GM11168 (cell line): ENCODE data around the gene SLC35B1.
"Not testable (repeated sequence)": the region's sequence is repeated elsewhere in the genome, so short reads cannot be mapped to it uniquely, and the experiment has no call there.

Experiments used
- in situ Hi-C: fragments of 300-500 bp; cut with MboI; formaldehyde crosslinking; loops from one replicate; pipeline ENCODE4 v1.12.0; 2022; ENCODE audit warnings: low sequenced_read_pairs; ENCODE audit not compliant: unreplicated experiment

The SLC35B1 gene

DNA sequence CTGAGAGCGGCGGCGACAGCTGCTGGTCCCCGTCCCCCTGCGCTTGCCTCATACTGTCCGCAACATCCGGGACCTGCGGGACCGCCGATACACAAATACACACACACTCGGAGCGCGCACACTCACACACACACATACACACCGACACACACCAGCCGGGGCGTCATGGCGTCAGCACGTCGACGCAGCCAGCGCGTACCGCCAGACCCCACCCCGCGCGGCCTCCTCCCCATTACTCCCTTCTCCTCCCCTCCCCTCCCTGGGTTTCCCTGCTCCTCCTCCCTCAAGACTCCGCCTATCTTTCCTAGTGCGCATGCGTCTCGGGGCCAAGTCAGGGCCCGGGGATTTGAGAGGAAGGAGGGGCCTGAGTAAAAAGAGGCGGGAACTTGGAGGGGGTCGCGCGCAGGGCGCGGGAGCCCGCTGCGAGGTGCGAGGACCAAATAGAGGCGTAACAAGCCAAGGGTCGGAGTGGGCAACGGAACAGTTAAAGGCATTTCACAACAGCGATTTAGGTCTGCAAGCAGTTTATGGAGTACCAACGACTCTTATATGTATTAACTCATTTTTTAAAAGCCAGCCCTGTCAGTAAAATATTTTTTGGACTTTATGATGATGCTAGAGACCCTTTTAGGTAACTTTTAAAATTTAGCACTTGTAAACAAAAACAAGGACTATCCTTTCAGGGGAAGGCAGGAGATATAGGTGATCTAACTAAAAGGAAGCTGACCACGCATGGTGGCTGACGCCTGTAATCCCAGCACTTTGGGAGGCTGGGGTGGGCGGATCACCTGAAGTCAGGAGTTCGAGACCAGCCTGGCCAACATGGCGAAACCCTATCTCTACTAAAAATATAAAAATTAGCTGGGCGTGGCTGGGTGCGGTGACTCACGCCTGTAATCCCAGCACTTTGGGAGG is 29.6 kb downstream of the SLC35B1 start, which contains the start of gene SPOP:
Gene SPOP, minus strand, starts transcription at position 165 of the 915 bp plus-strand sequence. CDS start 55,287 bp downstream, outside the sequence.
- in situ Hi-C loops: loop anchor here (25.0 kb wide), 1 partner anchor 266 kb away; the partner anchor contains the start of gene PHB1

GRCh38 chr17:49677134-49677932 is 30.4 kb downstream of the SLC35B1 start:
- in situ Hi-C loops: loop anchor here (25.0 kb wide), 1 partner anchor 265 kb away; the partner anchor contains the start of gene PHB1

DNA sequence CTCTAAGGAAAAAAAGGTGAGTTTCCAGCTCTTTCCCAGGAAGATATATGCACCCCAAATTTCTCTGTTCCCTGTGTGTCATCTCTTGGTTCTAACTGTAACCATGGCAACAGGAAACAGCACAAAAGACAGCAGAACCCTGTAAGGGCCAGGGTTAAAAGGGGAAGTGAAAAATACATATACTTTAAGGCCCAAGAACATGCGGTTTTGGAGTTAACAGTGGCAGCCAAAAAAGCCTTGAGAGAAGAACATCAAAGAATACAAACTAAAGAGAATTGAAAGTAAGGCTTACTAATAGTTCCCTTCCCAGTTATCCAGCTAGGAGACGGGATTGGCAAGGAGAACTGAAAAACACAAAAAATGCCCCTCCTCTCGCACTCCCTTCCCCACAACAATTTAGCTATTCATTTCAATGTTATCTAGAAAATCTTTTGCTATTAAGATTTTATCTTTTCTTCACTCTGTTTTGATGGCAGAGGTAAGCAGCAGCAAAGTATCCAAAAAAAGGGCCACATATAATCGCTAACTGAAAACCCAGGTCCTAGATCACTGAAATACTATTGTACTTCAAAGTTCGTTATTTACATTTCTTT is 31.4 kb downstream of the SLC35B1 start:
- in situ Hi-C loops: loop anchor here (25.0 kb wide), 1 partner anchor 264 kb away; the partner anchor contains the start of gene PHB1

DNA sequence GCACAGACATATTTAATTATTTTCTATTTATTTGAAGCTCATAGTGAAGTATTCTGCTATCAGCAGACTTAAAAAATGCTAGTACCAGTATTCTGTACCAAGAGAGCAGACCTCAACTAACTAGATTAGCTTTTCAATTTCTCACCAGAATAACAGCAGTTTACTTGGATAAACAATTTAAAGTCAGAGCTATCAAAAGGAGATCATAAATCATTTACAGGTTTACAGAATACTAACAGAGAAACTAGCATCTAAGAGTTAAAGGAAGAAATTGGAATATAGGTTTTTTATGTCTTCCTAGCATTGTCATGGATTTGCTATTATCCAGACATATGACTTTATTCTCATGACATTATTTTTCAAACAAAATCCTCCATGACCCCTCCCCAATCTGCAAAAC is 33.3 kb downstream of the SLC35B1 start:
- in situ Hi-C loops: no loop called here

- in situ Hi-C loops: not testable (repeated sequence)
Measured at GRCh38 chr17:49673679-49674078, 34.1 kb downstream of the SLC35B1 start.

DNA sequence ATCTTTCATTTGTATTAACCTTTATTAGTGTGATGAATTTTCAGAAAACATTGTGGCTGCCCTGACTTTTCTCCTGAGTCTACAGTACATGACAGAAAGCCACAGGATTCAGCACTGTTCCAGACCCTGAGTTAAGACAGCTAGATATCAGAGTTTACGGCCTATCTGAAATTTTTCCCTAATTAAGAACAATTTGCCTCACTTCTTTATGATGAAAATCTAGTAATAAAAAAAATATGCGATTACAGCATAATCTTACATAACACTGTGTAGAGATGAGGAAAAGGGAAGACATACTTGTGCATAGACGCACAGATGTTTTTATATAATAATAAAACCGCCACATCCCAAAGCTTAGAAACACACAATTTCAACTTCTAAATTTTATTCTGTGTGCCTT is 37.1 kb downstream of the SLC35B1 start:
- in situ Hi-C loops: no loop called here

DNA sequence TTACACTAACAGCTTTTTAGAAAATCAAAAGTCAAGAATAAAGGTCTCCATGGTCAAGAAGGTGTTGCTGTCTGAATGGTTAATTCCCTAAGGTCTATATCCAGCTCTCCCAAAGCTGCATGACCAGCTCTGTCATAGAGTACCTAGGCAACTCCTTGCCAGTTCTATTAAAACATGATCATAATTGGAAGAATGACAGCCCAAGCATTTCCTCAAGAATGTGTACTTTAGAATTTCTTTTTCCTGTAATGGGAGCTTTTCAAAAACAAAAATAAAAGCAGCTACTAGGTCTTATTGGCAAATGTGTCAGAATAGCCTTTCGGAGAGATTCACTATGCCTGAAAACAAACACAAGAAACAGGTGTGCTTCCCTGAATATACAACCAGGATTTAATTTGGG is 37.8 kb downstream of the SLC35B1 start:
- in situ Hi-C loops: no loop called here

DNA sequence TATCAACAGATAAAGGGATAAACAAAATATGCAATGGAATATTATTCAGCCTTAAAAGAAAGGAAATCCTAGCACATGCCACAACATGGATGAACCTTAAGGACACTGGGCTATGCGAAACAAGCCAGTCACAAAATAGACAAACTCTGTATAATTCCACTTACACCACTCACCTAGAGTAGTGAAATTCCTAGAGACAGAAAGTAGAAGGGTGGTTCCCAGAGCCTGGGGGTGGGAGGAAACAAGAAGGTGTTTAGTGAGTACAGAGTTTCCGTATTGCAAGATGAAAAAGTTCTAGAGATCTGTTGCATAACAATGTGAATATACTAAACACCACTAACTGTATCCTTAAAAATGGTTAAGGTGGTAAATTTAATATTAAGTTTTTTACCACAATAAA is 39.9 kb downstream of the SLC35B1 start:
- in situ Hi-C loops: no loop called here

DNA sequence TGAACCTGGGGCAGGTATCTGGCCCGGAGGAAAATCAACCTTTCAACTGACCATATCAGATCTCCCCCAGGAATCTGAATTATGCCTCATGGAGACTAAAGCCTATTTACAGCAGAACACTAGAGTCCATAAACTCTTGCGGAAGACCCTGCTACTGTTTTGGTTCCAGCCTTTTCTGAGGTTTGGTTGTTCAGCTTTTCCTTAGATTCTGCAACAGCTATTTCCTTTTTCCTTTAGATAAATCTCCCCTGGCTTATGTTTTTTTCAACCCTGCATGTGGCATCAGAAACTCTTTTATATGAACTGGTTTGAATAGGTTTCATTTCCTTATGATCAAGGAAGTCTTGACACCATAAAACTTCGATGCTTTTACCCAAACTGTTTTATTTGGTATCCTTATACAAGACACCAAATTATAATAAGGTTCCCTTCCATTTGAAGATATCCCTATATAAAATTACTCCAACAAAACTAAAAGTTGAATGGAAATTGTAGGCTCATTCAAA is 43.0 kb downstream of the SLC35B1 start:
- in situ Hi-C loops: no loop called here

- in situ Hi-C loops: no loop called here
Measured at GRCh38 chr17:49659661-49660382, 47.9 kb downstream of the SLC35B1 start.

- in situ Hi-C loops: no loop called here
Measured at GRCh38 chr17:49656247-49656646, 51.5 kb downstream of the SLC35B1 start.
